ENCODE results near the gene VIPR2. TPM values are rescaled to one million over a fixed set of nuclear protein-coding genes. Genes with fewer than 3 reads are reported as not detected.

The VIPR2 gene
- total and polyA plus RNA-seq, 3 donors from 2014 or later: 2.5 to 5.3 (median 4.9) TPM

DNA sequence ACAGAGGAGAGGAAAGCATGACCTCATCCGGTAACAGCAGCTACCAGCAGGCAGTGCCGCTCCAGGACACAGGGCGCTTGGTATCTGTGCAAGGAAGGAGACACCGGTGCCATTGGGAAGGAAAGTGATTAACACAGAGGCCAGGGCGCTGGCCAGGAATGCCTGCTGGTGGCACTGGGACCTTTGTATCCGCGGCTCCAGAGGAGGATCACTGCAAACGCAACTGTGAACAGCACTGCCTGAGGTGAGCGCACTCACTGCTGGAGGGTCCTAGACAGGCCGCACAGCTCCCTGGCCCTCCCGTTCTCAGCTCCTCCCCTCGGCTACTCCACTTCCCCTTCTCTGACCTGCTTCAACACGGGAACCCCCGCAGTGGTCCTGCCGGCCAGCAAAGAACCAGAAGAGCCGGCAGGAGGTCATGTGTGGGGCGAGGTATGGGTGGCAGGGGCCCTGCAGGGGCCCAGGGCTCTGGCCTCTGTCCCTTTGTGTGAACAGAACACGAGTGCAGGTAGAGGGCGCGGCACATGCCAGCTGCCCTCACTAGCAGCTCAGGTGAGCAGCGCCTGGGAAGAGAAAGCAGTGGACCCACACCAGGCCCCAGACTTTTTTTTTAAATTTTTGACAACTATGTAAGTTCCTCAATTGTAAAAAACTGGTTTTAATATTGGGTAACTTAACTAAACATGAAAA is 107.6 kb downstream of the VIPR2 start:
- intact Hi-C loops (cut with DNase I; ENCODE audit: low total_unique reads): no loop called here
- no peak for TF ChIP-seq POLR2A (IDR thresholded peaks at IDR 0.05)
- TF ChIP-seq, protein P1, sequence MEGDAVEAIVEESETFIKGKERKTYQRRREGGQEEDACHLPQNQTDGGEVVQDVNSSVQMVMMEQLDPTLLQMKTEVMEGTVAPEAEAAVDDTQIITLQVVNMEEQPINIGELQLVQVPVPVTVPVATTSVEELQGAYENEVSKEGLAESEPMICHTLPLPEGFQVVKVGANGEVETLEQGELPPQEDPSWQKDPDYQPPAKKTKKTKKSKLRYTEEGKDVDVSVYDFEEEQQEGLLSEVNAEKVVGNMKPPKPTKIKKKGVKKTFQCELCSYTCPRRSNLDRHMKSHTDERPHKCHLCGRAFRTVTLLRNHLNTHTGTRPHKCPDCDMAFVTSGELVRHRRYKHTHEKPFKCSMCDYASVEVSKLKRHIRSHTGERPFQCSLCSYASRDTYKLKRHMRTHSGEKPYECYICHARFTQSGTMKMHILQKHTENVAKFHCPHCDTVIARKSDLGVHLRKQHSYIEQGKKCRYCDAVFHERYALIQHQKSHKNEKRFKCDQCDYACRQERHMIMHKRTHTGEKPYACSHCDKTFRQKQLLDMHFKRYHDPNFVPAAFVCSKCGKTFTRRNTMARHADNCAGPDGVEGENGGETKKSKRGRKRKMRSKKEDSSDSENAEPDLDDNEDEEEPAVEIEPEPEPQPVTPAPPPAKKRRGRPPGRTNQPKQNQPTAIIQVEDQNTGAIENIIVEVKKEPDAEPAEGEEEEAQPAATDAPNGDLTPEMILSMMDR (IDR thresholded peaks at IDR 0.05): no peak
- Histone ChIP-seq H3K4me1 (peaks cover 3% of the 10 kb centered on the region), H3K27ac (no peak overlapping the region), H3K4me3 (no peak overlapping the region), H3K27me3 (no peaks in the 10 kb centered on the region), H3K9me3 (no peaks in the 10 kb centered on the region), H3K36me3 (ENCODE audit: low read depth, missing control alignments) (no peaks in the 10 kb centered on the region)
- 72 to 84% methylated on average over 16 to 21 of the region's 21 CpGs for WGBS, 2 donors
- peak; percentile 11 for DNase-seq

DNA sequence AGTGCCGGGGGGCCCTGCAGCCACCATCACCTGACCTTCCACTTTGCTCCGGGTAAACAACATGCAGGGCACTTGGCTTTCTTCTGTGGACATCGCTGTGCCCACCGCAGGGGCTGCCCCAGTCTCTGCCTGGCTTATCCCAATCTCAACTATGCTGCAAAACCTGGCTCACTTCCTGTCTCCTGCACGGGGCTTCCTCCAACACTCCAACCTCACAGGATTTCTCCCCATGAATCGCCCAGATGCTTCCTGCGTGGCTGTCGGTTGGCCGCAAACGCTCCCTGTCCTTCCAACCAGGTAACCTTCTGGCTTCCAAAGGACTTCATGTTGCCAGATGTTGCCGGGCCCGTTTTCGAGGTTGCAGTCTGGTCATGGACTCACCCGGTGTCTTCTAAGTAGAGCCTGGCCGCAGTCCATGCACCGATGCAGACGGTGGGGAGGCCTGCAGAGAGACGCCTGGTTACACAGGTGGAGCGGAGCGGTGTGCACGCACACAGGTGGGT is 109.0 kb downstream of the VIPR2 start:
- Histone ChIP-seq H3K27ac (no peak overlapping the region), H3K4me3 (no peak overlapping the region), H3K9me3 (no peaks in the 10 kb centered on the region), H3K27me3 (no peaks in the 10 kb centered on the region), H3K36me3 (ENCODE audit: low read depth, missing control alignments) (no peaks in the 10 kb centered on the region), H3K4me1 (peaks cover 10% of the 10 kb centered on the region)
- TF ChIP-seq POLR2A (IDR thresholded peaks at IDR 0.05): no peak
- TF ChIP-seq, protein P1 (IDR thresholded peaks at IDR 0.05): no peak
- peak; percentile 13 for DNase-seq
- intact Hi-C loops (cut with DNase I; ENCODE audit: low total_unique reads): no loop called here
- 93 to 96% methylated on average over 21 of the region's 21 CpGs for WGBS, 2 donors

DNA sequence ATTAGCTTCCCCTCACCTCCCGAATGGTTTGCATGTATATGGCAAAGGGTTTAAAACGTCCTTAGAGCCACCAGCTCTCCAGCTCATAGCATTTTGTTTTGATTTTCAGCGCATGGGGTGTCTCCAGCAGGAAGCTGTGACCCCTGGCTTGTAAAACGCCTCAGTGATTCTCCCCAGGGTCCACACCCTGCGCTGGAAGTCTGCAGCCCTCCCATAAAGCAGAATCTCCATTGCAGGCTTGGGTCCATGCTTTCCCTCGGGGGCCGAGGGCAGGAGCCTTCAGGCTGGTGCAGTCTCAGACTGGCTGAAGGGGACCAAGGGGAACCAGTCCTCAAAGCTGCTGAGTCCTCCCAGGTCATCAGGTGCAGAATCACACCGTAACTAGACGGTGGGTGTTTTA is 109.7 kb downstream of the VIPR2 start:
- Histone ChIP-seq H3K27me3 (no peaks in the 10 kb centered on the region), H3K4me3 (no peak overlapping the region), H3K4me1 (peaks cover 10% of the 10 kb centered on the region), H3K27ac (no peak overlapping the region), H3K36me3 (ENCODE audit: low read depth, missing control alignments) (no peaks in the 10 kb centered on the region), H3K9me3 (no peaks in the 10 kb centered on the region)
- TF ChIP-seq, protein P1 (IDR thresholded peaks at IDR 0.05): no peak
- TF ChIP-seq POLR2A (IDR thresholded peaks at IDR 0.05): no peak
- no peak for DNase-seq
- intact Hi-C loops (cut with DNase I; ENCODE audit: low total_unique reads): no loop called here
- 88 to 90% methylated on average over 9 of the region's 9 CpGs for WGBS, 2 donors

DNA sequence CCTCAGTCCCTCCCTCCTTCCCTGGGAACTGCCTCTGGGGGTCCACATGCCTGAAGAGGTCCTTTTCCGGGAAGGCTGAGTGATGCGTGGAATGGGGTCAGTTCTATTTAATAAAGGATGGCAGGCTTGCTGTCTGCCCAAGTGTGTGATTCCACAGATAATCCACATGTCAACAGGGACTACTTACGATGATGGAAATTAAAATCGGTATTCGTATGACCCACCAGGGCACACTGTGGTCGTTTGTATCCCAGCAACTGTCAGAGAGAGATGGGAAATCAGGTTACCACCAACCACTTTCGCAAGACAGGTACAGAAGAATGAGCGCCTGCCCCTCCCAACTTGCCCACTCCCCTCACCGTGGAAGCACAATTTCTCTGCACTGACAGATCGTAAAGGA is 110.3 kb downstream of the VIPR2 start:
- 80 to 83% methylated on average over 10 of the region's 10 CpGs for WGBS, 2 donors
- TF ChIP-seq POLR2A (IDR thresholded peaks at IDR 0.05): no peak
- TF ChIP-seq, protein P1 (IDR thresholded peaks at IDR 0.05): no peak
- no peaks in the 10 kb centered on the region for H3K36me3 ChIP-seq (ENCODE audit: low read depth, missing control alignments)
- no peak overlapping the region for H3K4me3 ChIP-seq
- peaks cover 10% of the 10 kb centered on the region for H3K4me1 ChIP-seq
- no peaks in the 10 kb centered on the region for H3K9me3 ChIP-seq
- intact Hi-C loops (cut with DNase I; ENCODE audit: low total_unique reads): no loop called here
- H3K27ac ChIP-seq: no peak overlapping the region
- peak; percentile 5 for DNase-seq
- H3K27me3 ChIP-seq: no peaks in the 10 kb centered on the region

DNA sequence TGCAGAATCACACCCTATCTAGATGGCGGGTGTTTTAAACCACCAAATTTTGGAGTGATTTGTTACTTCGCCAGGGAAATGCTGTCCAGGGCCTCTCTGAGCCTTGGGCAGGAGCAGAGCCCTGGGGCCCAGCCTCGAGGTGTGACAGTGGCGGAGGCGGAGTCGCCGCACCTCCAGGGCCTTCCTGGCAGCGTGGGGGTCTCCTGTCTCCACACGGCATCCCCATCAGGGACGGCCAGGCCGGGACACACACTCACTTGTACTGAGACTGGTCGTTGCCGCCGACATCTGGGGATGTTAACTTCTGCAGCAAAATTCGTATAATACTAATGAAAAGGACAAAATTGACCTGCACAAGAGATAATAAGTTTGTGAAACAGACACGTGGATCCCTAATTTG is 110.7 kb downstream of the VIPR2 start:
- peak; percentile 9 for DNase-seq
- no peak overlapping the region for H3K27ac ChIP-seq
- peaks cover 10% of the 10 kb centered on the region for H3K4me1 ChIP-seq
- H3K9me3 ChIP-seq: no peaks in the 10 kb centered on the region
- 84 to 93% methylated on average over 10 to 16 of the region's 16 CpGs for WGBS, 2 donors
- H3K27me3 ChIP-seq: no peaks in the 10 kb centered on the region
- TF ChIP-seq, protein P1 (IDR thresholded peaks at IDR 0.05): no peak
- no peak for TF ChIP-seq POLR2A (IDR thresholded peaks at IDR 0.05)
- intact Hi-C loops (cut with DNase I; ENCODE audit: low total_unique reads): no loop called here
- no peaks in the 10 kb centered on the region for H3K36me3 ChIP-seq (ENCODE audit: low read depth, missing control alignments)
- H3K4me3 ChIP-seq: no peak overlapping the region
